Neural progenitor cell (in vitro differentiated cells): ENCODE results near the gene ZBTB24.

ENCODE experiments used
- CTCF ChIP-seq: fragments of 200-600 bp; sonication (generic); IDR thresholded peaks from 2 replicates; pipeline ENCODE4 v1.5.1; 2017; ENCODE audit warnings: antibody characterized with exemption, mild to moderate bottlenecking
- EZH2 ChIP-seq: fragments of 200-600 bp; sonication (generic); IDR thresholded peaks from 2 replicates; pipeline ENCODE4 v1.6.1; 2017; ENCODE audit warnings: antibody characterized with exemption, mild to moderate bottlenecking, moderate library complexity

GRCh38 chr6:109454496-109455436 is 28.3 kb downstream of the ZBTB24 start:
- TF ChIP-seq EZH2 (no peak), CTCF (no peak)
